RCC 7860 (cell line): ENCODE data around the gene HOXB3.

ENCODE experiments used
- DNase-seq: peaks from one replicate; pipeline ENCODE4 v3.0.0-alpha.2; 2015; ENCODE audit warnings: low spot score
- FAIRE-seq: peaks from 2 replicates; lab custom pipeline; 2012; peaks lifted over from hg19 to GRCh38; lab: Jason Lieb, UNC

HOXB3 gene

DNA sequence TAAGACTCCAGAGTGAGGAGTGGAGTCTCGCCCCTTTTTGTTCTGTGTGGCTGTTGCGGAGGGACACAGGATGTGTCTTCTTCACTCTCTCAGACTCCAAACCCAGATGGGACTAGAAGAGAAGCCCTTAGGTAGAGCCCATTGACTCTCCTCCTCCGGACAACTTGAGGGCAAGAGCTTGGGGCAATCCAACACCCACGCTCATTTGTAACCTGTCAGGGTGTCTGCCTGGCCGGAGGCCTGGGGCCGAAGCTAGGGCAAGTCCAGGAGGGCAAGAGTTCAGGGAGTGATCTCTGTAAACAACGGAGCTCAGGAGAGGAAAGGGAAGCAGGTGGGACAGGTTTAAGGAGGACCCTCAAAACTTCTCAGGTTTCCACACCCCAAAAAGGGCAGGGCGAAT is 57.8 kb downstream of the HOXB3 start:
- no peak for FAIRE-seq

DNA sequence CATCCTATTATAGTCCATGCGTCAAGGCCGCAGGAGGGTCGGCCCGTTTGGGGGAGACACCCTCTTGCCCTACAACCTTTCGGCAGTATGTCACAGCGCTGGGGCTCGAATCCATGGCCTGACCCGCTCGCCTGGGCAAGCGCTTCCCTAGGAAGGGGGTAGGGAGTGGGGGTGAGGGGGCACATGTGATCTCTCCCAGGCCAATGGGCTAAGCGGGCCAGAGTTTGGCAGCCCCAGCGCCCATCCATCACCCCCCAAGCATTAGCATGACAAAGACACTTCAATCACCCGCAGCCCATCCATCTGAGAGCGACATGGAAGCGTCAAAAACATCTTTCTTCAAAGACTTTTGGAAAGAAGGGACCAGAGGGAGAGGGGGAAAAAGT is 59.2 kb downstream of the HOXB3 start, which contains the start of gene HOXB1:
Gene HOXB1, minus strand, starts transcription at position 125 of the 386 bp plus-strand sequence. Its CDS starts 107 bp downstream, at position 18.
- DNase-seq: no peak
- no peak for FAIRE-seq

More for the DNA sequence above, 57.8 kb downstream of the HOXB3 start:
- no peak for DNase-seq

DNA sequence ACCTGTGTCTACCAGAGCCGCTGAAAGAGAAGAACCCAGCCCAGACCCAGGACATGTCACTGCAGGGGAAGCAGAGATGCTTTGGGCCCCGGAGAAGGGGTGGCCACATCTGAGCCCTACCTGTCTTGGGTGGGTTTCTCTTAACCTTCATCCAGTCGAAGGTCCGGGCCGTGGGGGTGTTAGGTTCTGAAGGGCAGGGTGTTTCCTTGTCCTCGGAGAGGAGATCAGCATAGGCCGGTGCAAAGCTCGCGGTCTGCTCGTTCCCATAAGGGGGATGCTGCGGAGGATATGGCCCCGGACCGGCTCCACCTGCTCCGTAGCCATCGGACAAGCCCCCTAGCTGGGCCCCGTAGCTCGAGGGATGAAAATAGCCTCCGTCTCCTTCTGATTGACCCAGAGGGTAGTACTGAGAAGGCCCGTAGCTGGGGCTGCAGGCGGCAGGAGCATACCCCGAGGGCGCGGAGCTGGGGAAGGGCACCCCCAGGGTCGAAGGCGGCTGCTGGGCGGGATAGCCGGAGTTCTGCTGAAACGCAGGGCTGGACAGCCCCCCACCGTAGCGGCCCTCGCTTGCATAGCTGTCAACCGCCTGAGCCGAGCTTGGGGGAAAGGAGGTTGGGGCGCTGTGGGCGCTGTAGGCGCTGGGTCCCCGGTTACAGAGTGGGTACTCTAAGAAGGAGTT is 59.7 kb downstream of the HOXB3 start:
- DNase-seq (no peak), FAIRE-seq (no peak)

DNA sequence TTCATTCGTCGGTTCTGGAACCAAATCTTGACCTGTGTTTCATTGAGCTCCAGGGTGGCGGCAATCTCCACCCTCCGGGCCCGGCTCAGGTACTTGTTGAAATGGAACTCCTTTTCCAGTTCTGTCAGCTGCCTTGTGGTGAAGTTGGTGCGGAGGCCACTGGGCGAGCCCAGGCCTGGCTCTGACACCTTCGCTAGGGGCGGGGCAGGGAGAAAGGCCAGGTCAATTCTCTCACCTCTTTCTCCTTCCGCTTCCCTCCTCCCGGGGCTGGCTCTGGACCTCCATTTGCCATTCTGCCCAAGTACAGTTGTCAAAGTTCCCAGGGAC is 60.4 kb downstream of the HOXB3 start:
- FAIRE-seq (no peak), DNase-seq (no peak)

DNA sequence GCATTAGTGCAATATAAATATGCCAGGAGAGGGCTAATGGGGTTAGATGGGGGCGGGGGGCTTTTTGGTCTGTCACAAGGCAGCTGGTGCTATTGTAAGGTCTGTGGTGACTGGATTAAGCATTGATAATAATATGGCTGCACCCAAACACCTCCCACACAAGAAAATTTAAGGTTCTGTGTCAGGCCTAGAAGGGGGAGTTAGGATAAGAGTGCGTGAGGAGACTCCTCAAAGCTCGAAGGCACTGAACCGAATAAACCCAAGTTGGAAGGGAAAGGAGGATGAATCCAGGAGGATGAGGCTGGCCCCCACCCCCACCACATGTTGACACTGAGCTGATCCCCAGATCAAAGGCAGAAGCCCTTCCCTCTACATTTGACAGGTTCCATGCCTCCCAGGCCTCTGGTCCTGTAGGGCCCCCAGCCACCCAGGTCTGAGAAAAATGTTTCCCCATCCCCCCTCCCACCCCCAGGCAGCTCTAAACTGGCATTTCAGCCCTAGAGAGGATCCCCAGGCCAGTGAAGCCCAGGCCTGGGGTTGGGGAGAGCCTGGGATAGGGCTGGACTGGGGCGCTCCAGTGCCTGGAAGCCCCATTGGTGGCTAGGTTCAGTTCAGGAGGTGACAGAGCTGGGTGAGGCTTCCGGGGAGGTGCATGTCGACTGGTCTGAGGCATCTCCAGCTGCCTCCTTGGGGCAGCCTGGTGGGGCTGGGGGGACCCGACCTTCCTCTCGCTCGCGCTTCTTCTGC is 60.9 kb downstream of the HOXB3 start:
- FAIRE-seq (no peak), DNase-seq (no peak)

DNA sequence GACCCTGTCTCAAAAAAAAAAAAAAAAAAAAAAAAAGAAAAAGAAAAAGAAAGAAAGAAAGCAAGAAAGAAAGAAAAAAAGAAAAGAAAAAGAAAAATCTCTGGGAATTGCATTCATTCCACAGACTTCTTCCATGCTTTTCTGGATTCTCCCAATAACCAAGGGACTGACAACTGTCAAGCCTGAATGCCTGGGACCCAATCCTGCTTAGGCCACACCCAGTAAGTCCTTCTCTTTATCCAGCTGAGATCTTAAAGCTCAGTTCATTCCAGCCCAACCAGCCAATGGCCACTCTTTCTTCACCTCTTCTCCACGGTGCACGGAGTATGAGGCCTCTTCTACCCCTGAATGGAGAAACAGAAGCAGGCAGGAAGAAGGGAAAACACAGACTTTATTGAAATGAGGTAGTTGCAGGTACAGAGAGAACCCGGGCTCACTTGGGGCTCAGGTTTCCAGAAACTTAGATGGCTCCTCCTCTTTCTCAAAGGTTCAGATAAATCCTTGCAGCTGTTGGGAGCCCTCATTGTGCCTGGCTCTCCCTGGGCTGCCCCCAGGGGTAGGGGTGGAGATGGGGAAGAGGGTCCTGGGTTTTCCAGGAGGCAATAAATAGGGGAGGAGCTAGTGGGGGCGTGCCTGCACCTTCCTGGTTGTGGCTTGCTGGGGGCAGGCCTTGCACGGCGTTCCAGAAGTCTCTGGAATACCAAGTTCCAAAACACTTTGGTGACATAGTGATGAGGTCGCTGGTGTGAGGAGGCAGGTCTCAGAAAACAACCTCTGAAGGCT is 61.7 kb downstream of the HOXB3 start:
- FAIRE-seq (no peak), DNase-seq (no peak)

DNA sequence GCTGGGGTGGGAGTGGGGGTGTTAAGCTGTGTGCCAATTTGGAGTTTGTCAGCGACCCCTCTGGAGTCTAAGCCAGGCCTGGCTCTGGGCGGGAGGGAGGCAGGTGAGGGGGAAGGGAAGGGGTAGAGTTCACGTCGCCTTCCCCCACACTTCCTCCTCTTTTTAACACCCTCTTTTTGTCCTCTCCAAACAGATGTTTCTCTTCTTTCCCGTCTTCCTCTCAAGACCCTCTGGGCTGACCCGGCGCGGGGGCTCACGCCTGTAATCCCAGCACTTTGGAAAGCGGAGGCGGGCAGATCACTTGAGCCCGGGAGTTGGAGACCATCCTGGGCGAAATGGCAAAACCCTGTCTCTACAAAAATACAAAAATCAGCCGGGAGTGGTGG is 62.5 kb downstream of the HOXB3 start:
- DNase-seq (no peak), FAIRE-seq (no peak)

DNA sequence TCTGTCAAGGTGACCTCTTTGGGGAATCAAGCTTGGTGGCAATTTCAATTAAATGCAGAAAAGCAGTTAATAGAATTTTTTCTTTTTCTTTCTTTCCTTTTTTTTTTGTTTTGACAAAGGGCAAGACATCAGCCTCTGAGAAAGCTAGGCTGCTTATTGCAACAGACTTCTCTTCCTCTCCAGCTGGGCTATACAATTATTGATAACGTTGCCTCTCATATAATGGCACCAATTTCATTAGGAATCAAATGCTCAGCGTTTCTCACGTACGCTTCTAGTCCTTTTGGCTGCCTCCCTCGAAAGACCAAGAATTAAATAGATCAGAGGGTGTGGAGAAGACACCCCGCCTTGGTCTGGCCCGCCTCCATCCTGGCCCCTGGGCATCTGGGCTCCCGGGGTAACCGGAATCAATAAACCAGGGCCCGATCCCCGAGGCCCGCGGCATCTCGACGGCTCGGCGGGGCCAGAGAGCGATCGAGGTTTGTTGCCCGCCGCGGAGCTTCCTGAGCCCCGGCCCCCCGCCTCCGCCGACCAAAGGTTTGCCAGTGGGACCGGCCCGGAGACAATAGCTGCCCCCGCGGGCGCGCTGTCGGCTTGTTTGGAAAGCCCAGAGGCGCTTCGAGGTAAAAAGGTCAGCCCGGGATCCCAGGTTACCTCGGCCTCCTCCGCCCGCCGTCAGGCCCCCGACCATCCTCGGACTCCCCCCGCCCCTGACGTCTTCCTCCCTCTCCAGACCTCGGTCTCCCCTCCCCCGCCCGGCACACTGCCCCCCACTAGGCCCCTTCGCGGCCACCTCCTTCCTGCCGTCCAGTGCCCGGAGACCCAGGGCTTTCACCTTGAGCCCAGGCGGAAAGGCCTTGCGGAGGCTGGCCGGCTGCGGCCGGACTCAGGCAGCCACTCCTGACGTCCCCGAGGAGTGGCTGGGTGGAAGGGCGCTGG is 63.2 kb downstream of the HOXB3 start:
- DNase-seq (no peak), FAIRE-seq (no peak)

DNA sequence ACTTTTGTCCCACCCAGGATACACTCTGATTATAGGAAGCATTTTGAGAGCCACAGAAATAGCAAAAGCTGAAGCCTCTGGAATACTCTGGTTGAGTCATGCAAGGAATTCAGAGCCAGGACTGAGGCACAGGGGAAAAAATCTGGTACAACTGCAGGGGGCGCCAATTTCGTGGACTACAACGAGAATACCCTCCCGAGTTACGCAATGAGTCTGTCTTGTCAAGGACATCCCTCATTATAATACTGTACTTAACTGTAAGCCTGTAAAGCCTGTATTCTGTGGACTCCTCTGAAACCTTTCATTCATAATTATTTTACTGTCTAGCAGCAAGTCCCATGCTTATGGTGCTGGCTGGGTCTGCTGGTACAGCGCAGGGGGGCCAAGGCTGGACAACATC is 67.0 kb downstream of the HOXB3 start:
- FAIRE-seq (no peak), DNase-seq (no peak)

DNA sequence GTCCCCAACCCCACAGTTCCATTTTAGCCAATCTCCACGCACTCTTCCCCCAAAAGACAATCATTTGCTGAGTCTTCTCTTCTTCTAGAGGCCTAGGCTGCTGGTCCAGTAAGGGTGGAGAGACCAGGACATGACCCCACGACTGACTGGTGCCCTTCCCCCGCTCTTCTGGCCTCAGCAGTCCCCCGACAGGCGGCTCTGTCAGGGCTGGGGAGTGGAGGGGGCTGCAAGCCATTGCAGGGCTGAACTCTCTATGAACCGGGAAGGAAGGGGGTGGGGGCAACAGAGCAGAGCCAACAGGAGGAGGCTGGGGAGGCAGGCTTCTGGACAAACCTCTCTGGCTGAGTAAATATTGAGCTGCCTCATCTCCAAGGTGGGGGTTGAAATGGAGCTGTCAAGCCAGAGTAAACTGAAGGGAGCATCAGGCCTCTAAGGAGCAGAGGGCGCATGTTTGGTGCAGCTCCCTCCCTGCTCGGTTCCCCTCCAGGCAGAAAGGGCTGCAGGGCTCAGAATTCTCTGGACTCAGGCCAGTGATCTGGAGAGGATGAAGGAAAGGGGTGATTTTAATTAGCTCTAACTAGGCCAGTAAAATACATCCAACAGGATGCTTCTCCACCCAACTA is 67.9 kb downstream of the HOXB3 start:
- DNase-seq: peak; percentile 51
- no peak for FAIRE-seq

DNA sequence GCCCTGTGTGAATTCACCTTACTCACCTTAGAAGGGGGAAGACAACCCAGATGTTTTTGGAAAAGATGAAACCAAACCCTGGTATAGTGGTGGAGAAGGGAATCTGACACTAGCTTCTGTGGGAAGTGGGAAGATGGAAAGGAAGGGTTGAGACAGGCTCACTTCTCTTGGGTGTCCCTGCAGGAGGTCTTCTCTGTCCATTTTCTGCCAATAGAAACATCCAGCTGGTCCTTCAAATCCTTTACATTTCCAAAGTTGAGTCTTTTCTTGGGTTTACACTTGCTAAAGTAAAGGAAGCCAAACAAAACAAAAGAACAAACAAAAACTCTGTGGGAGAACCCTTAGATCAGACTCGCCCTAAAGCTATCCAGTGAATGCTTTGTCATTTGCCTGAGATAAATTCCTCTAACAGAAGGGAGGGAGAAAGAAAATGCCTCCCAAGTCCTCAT is 69.4 kb downstream of the HOXB3 start:
- DNase-seq (no peak), FAIRE-seq (no peak)

DNA sequence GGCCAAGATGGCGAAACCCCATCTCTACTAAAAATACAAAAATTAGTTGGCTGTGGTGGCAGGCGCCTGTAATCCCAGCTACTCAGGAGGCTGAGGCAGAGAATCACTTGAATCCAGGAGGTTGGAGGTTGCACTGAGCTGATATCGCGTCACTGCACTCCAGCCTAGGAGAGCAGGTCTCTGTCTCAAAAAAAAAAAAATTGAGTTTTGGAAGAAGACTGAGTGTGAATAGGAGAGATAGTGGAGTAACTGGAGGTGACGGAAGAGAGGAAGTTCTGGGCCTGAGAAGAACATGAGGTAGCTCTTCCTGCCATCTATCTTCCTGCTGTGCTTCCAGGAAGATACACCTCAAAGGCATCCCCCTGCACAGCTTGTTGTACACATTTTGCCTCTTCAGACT is 70.6 kb downstream of the HOXB3 start:
- FAIRE-seq: no peak
- DNase-seq: no peak

DNA sequence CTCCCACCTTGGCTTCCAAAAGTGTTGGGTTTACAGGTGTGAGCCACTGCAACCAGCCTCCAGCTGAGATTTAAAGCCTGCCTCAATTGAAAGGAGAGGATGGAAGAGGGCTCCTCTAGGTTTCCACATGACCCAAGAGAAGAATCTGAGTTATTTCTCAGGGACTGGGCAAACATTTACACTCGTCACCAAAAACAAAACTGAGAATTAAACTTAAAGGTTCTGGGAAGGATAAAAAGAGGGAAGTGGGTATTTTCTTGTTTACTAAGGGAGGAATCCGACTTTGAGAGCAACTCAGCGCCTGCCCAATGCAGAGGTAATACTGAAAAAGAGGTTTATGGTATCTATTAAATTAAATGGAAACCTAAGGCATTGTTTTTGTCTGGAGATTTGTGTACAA is 72.6 kb downstream of the HOXB3 start:
- FAIRE-seq (no peak), DNase-seq (no peak)

DNA sequence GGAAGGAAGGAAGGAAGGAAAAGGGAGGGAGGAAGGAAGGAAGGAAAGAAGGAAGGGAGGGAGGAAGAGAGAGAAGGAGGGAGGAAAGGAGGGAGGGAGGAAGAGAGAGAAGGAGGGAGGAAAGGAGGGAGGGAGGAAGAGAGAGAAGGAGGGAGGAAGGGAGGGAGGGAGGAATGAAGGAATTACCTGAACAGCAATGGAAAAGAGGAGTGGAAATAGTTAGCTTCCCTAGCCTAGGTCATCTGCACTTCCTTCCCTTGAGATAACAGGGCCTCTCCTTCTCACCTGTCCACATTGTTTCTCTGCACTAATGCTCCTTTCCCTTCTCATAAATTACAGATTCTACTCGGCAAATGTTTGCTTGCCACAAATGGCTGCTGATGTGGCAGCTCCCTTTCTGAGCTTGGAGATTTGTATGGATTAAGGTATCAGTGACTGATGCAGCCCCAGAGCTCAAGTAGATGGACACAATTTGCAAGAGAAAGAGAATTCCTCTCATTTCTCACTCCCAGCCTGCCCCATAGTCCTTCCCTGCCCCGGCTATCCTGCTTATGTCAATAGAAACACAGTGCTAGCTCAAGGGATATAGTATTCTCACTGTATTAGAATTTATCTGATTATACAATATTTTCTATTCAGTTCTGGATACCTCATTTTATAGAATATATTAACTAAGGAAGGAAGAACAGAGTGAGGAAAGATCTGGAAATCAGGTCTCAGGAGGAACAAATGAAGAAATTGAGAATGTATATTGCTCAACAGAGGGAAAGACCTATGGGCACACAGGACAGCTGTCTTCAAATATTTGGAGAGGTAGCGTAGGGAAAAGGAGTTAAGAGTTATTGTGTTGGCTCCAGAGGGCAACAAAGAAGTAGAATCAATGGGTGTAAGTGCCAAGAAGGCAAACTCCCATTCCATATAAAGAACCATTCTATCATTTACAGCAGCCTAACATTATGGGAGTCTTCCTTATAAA is 73.8 kb downstream of the HOXB3 start:
- FAIRE-seq (no peak), DNase-seq (no peak)

DNA sequence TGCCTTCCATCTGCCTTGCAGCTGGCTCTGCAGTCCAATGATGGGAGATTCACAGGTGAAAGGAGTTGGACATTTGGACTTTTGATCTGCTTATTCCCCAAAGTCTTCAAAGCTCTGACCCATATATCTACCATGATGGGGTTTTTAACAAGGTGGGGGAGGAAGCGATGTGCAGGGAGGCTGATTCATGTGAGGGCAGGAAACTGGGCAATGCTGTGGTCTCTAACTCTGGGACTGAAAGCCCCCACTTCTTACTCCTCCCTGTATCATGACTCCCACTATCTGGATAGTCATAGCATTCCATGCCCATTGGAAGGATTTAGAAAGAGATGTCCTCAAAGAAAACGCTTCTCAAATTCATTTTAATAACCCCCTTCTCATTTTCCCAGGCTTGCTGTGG is 75.6 kb downstream of the HOXB3 start:
- DNase-seq: no peak
- no peak for FAIRE-seq

DNA sequence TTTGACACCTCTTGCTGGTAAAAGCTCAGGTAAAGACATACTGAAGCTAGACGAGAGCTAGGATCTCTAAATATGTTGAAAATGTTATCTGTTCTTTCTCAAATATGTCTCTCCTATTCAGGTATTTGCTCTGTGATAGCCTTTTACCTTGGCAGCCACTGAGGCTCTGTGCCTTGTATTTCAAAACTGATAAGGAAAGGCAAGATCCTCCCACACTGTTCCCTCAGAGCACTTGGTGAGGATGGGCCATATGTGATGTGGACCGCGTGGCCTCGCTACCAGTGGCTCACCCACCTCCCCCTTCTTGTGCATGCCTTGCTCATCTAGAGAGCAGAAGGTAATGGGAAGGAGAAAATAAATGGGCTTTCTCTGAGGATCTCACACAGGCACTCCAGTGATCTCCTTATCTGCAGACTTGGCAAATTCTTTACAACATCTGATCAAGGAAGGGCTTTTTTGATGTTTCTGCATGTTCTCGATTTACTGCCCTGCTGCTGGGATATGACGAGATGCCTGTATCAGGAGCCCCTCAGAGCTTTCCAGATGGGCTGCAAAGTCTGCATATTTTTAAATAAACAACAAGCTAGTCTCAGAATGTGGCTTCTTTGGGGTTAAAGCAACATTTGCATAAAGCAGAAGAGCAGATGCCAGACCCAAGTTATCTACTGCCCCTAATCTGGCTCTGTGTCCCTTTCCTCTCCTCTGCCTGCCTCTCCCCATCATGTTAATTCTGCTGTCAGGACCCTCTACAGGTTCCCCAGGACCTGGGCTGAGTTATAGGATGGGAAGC is 76.2 kb downstream of the HOXB3 start:
- FAIRE-seq (no peak), DNase-seq (no peak)

DNA sequence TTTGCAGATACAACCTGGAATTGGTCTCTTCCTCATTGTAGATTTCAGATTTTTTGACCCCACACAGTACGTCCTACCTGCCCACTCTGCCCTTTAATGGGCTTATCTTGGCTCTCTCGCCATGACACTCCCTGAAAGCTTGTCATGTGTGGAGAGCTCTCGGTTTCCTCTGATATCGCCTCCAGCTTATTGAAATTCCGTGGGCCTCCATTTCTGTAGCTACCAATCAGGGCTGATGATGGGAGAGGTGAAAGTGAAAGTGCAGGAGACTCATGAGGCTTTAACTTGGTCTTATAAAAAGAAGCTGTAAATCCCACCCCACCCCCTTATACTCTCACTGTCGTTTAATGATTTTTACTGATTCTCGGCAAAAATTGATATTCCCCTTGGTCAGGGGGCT is 76.9 kb downstream of the HOXB3 start:
- DNase-seq (no peak), FAIRE-seq (no peak)
